ENCODE measurements around the gene PSMA6.

- TF ChIP-seq ATF3 (IDR thresholded peaks at IDR 0.05; ENCODE audit: insufficient read depth, low read depth, low read length) (no peak), POLR2A (IDR thresholded peaks at IDR 0.05; ENCODE audit: control extremely low read depth in 1 of 2, low read depth in 2 of 2, low read length in 2 of 2) (no peak), TEAD4 (IDR thresholded peaks at IDR 0.05; ENCODE audit: low read depth, low read length) (no peak), JUND (IDR thresholded peaks at IDR 0.05; ENCODE audit: low read length) (no peak), CTCF (IDR thresholded peaks at IDR 0.05; ENCODE audit: control extremely low read depth in 1 of 3, insufficient read depth in 1 of 3, low read depth in 1 of 3, low read length in 3 of 3) (no peak), POLR2AphosphoS5 (IDR thresholded peaks at IDR 0.05; ENCODE audit: low read depth, low read length) (no peak), CHD2 (IDR thresholded peaks at IDR 0.05; ENCODE audit: low read length) (no peak), CTBP2 (IDR thresholded peaks at IDR 0.05; ENCODE audit: borderline replicate concordance, insufficient read depth, insufficient read length, low read length) (no peak), FOSL1 (IDR thresholded peaks at IDR 0.05; ENCODE audit: insufficient read depth, low read depth, low read length) (no peak), EGR1 (IDR thresholded peaks at IDR 0.05; ENCODE audit: borderline replicate concordance, low read depth, low read length) (no peak), SUZ12 (IDR thresholded peaks at IDR 0.05; ENCODE audit: low read length) (no peak), ZNF274 (IDR thresholded peaks at IDR 0.05; ENCODE audit: borderline replicate concordance, extremely low read depth, low read length) (no peak), MAX (IDR thresholded peaks at IDR 0.05) (no peak)
Observed at GRCh38 chr14:35352274-35353233, 60.4 kb downstream of the PSMA6 start.
